Amniotic stem cell (primary cell): ENCODE measurements around the gene TNRC18.

Source experiments
- DNase-seq: peaks from one replicate; lab custom pipeline; 2025; lab: John Stamatoyannopoulos, UW

TNRC18 gene

GRCh38 chr7:5451391-5451790 is 27.8 kb upstream of the TNRC18 start:
- no peak for DNase-seq

GRCh38 chr7:5450549-5451327 is 27.1 kb upstream of the TNRC18 start:
- peak; percentile 29 for DNase-seq

- DNase-seq, result no peak
These were observed 24.9 kb upstream of the TNRC18 start for GRCh38 chr7:5448378-5449037.

- DNase-seq, result no peak
These were observed 22.5 kb upstream of the TNRC18 start for GRCh38 chr7:5445981-5446594.

- no peak for DNase-seq
These were observed 20.0 kb upstream of the TNRC18 start for GRCh38 chr7:5443678-5444077.

GRCh38 chr7:5442757-5443305 is 19.2 kb upstream of the TNRC18 start:
- DNase-seq, result no peak

- no peak for DNase-seq
These were observed 18.3 kb upstream of the TNRC18 start for GRCh38 chr7:5441840-5442503.

- DNase-seq, result no peak
These were observed 16.2 kb upstream of the TNRC18 start for GRCh38 chr7:5439572-5440496.

GRCh38 chr7:5439209-5439571 is 15.6 kb upstream of the TNRC18 start:
- DNase-seq, result no peak

GRCh38 chr7:5437987-5438386 is 14.4 kb upstream of the TNRC18 start:
- DNase-seq, result no peak

GRCh38 chr7:5437348-5437892 is 13.8 kb upstream of the TNRC18 start:
- DNase-seq, result no peak

GRCh38 chr7:5436003-5436678 is 12.5 kb upstream of the TNRC18 start:
- DNase-seq, result no peak

GRCh38 chr7:5435291-5436002 is 11.8 kb upstream of the TNRC18 start:
- no peak for DNase-seq

GRCh38 chr7:5433181-5433580 is 9.5 kb upstream of the TNRC18 start:
- DNase-seq, result no peak

GRCh38 chr7:5432691-5433090 is 9.1 kb upstream of the TNRC18 start:
- no peak for DNase-seq

GRCh38 chr7:5431560-5432015 is 8.0 kb upstream of the TNRC18 start:
- no peak for DNase-seq

GRCh38 chr7:5430612-5430947 is 6.9 kb upstream of the TNRC18 start:
- DNase-seq, result no peak

- peak; percentile 26 for DNase-seq
These were observed 6.4 kb upstream of the TNRC18 start for GRCh38 chr7:5429857-5430611.

GRCh38 chr7:5429253-5429856 is 5.7 kb upstream of the TNRC18 start:
- DNase-seq, result no peak
